ENCODE data around the gene GBE1. TPM values are rescaled to one million over a fixed set of nuclear protein-coding genes. Genes with fewer than 3 reads are reported as not detected.

GBE1 gene
- total RNA-seq, 4 donors from 2014 or later, result 127 to 319 (median 239) TPM

- H3K4me1 ChIP-seq, result peaks cover 5 to 28% of the 10 kb centered on the region in 2 donors
- no peaks in the 10 kb centered on the region for H3K9me3 ChIP-seq
- H3K4me3 ChIP-seq, result no peak overlapping the region
- TF ChIP-seq POLR2A (IDR thresholded peaks at IDR 0.05) (no peak), CTCF (IDR thresholded peaks at IDR 0.05 in 4 of 5, conservative IDR thresholded peaks at IDR 0.05 in 1 of 5) (no peak)
- intact Hi-C loops (cut with DNase I; ENCODE audit: low total_unique reads), result no loop called here
- DNase-seq, result peak in 1 of 2 donors; percentile 19
- peaks cover 0 to 27% of the 10 kb centered on the region in 2 donors for H3K36me3 ChIP-seq
- in situ Hi-C loops (cut with MboI; ENCODE audit: low sequenced_read_pairs in 4 of 4), result no loop called here
- no peaks in the 10 kb centered on the region for H3K27me3 ChIP-seq
- H3K27ac ChIP-seq, result peak overlapping the region in 3 of 4 donors; percentile 29 to 79 (median 50)
- ATAC-seq, result peak; percentile 79 to 91
Observed at GRCh38 chr3:81684751-81685395, 76.6 kb downstream of the GBE1 start.

GRCh38 chr3:81676706-81677456 lies 84.6 kb downstream of the GBE1 start:
- ATAC-seq (no peak), DNase-seq (no peak)
- no peak for TF ChIP-seq CTCF (IDR thresholded peaks at IDR 0.05 in 4 of 5, conservative IDR thresholded peaks at IDR 0.05 in 1 of 5)
- TF ChIP-seq POLR2A (IDR thresholded peaks at IDR 0.05), result no peak
- Histone ChIP-seq H3K27me3 (no peaks in the 10 kb centered on the region), H3K4me1 (peaks cover 6 to 18% of the 10 kb centered on the region in 2 donors), H3K4me3 (no peak overlapping the region), H3K9me3 (no peaks in the 10 kb centered on the region), H3K27ac (peak overlapping the region in 1 of 4 donors; percentile 4), H3K36me3 (peaks cover 0 to 18% of the 10 kb centered on the region in 2 donors)
- intact Hi-C loops (cut with DNase I; ENCODE audit: low total_unique reads) (no loop called here), in situ Hi-C loops (cut with MboI; ENCODE audit: low sequenced_read_pairs in 4 of 4) (loop anchor here in 1 of 4 donors (10.0 kb wide), 1 partner anchor 328 kb away; no protein-coding TSS in a partner anchor)

GRCh38 chr3:81674690-81675089 lies 86.8 kb downstream of the GBE1 start:
- Histone ChIP-seq H3K4me3 (no peak overlapping the region), H3K9me3 (no peaks in the 10 kb centered on the region), H3K4me1 (peaks cover 6 to 13% of the 10 kb centered on the region in 2 donors), H3K27me3 (no peaks in the 10 kb centered on the region), H3K27ac (peak overlapping the region in 1 of 4 donors; percentile 45), H3K36me3 (peaks cover 0 to 16% of the 10 kb centered on the region in 2 donors)
- in situ Hi-C loops (cut with MboI; ENCODE audit: low sequenced_read_pairs in 4 of 4), result loop anchor here in 3 of 4 donors (10.0 to 25.0 kb wide), 2 partner anchors 330 to 463 kb away; no protein-coding TSS in a partner anchor
- peak; percentile 39 to 59 for ATAC-seq
- TF ChIP-seq CTCF (IDR thresholded peaks at IDR 0.05 in 4 of 5, conservative IDR thresholded peaks at IDR 0.05 in 1 of 5) (no peak), POLR2A (IDR thresholded peaks at IDR 0.05) (no peak)
- no peak for DNase-seq
- intact Hi-C loops (cut with DNase I; ENCODE audit: low total_unique reads), result loop anchor here (5.0 kb wide), 1 partner anchor 33 kb away; no protein-coding TSS in a partner anchor

- Histone ChIP-seq H3K4me3 (no peak overlapping the region), H3K27ac (no peak overlapping the region), H3K4me1 (peaks cover 13 to 17% of the 10 kb centered on the region in 2 donors), H3K9me3 (no peaks in the 10 kb centered on the region), H3K36me3 (peaks cover 0 to 8% of the 10 kb centered on the region in 2 donors), H3K27me3 (no peaks in the 10 kb centered on the region)
- DNase-seq (no peak), ATAC-seq (no peak)
- TF ChIP-seq CTCF (IDR thresholded peaks at IDR 0.05 in 4 of 5, conservative IDR thresholded peaks at IDR 0.05 in 1 of 5) (no peak), POLR2A (IDR thresholded peaks at IDR 0.05) (no peak)
- in situ Hi-C loops (cut with MboI; ENCODE audit: low sequenced_read_pairs in 4 of 4), result loop anchor here in 2 of 4 donors (25.0 kb wide), 1 partner anchor 469 kb away; no protein-coding TSS in a partner anchor
- intact Hi-C loops (cut with DNase I; ENCODE audit: low total_unique reads), result loop anchor here (10.0 kb wide), 1 partner anchor 467 kb away; no protein-coding TSS in a partner anchor
Observed at GRCh38 chr3:81668283-81668682, 93.2 kb downstream of the GBE1 start.

Data from gastrocnemius medialis (tissue), 4 donors.